GM21825 (cell line): Measurements from ENCODE around the gene PTPRN2.

Experiments used
- ATAC-seq: cut with Tn5 transposase; IDR thresholded peaks from one replicate; pipeline ENCODE4 v1.9.1; 2021; ENCODE audit warnings: mild to moderate bottlenecking, moderate library complexity; ENCODE audit not compliant: unreplicated experiment

PTPRN2 gene

GRCh38 chr7:157871681-157872080, 715.9 kb downstream of the PTPRN2 start:
- ATAC-seq, result no peak

- ATAC-seq, result no peak
Observed at GRCh38 chr7:157870644-157871290, 716.9 kb downstream of the PTPRN2 start.

- no peak for ATAC-seq
Observed at GRCh38 chr7:157869793-157870192, 717.8 kb downstream of the PTPRN2 start.

- no peak for ATAC-seq
Observed at GRCh38 chr7:157867685-157868305, 719.8 kb downstream of the PTPRN2 start.

- no peak for ATAC-seq
Observed at GRCh38 chr7:157866336-157866924, 721.2 kb downstream of the PTPRN2 start.

- no peak for ATAC-seq
Observed at GRCh38 chr7:157865351-157866165, 722.1 kb downstream of the PTPRN2 start.

GRCh38 chr7:157864911-157865310, 722.7 kb downstream of the PTPRN2 start:
- ATAC-seq, result no peak

GRCh38 chr7:157863906-157864810, 723.5 kb downstream of the PTPRN2 start:
- no peak for ATAC-seq

GRCh38 chr7:157863176-157863575, 724.4 kb downstream of the PTPRN2 start:
- no peak for ATAC-seq

- ATAC-seq, result no peak
Observed at GRCh38 chr7:157862731-157863130, 724.9 kb downstream of the PTPRN2 start.

- ATAC-seq, result no peak
Observed at GRCh38 chr7:157861551-157861950, 726.1 kb downstream of the PTPRN2 start.

- ATAC-seq, result no peak
Observed at GRCh38 chr7:157861031-157861491, 726.6 kb downstream of the PTPRN2 start.

- ATAC-seq, result no peak
Observed at GRCh38 chr7:157860406-157860805, 727.2 kb downstream of the PTPRN2 start.

GRCh38 chr7:157859915-157860314, 727.7 kb downstream of the PTPRN2 start:
- no peak for ATAC-seq

GRCh38 chr7:157857578-157858075, 730.0 kb downstream of the PTPRN2 start:
- ATAC-seq, result no peak

- ATAC-seq, result no peak
Observed at GRCh38 chr7:157856873-157857577, 730.6 kb downstream of the PTPRN2 start.

- no peak for ATAC-seq
Observed at GRCh38 chr7:157855452-157856213, 732.0 kb downstream of the PTPRN2 start.

GRCh38 chr7:157855016-157855415, 732.6 kb downstream of the PTPRN2 start:
- no peak for ATAC-seq
